DOHH2 (cell line): Measurements from ENCODE around the gene EIPR1.

ENCODE experiments used
- CTCF ChIP-seq: fragments of 200-600 bp; sonication (generic); IDR thresholded peaks from one replicate; pipeline ENCODE4 v1.5.1; 2014; ENCODE audit warnings: antibody characterized with exemption, mild to moderate bottlenecking, low read depth, low read length; ENCODE audit not compliant: poor library complexity, severe bottlenecking
- EZH2phosphoT487 ChIP-seq: fragments of 200-600 bp; sonication (generic); IDR thresholded peaks from 2 replicates; pipeline ENCODE4 v1.6.1; 2017; ENCODE audit warnings: borderline replicate concordance, mild to moderate bottlenecking, antibody characterized with exemption, low read length, moderate library complexity, mixed read lengths

- TF ChIP-seq CTCF (no peak), EZH2phosphoT487 (no peak)
These were observed 83.5 kb downstream of the EIPR1 start for GRCh38 chr2:3294069-3294468.
